ENCODE data around the gene ZNF648.
"Not testable (repeated sequence)": the region's sequence is repeated elsewhere in the genome, so short reads cannot be mapped to it uniquely, and the experiment has no call there.

ZNF648 gene

GRCh38 chr1:182066934-182067333, 5.4 kb upstream of the ZNF648 start:
- DNase-seq, result no peak

- no peak for DNase-seq
Observed at GRCh38 chr1:182065126-182065845, 3.8 kb upstream of the ZNF648 start.

GRCh38 chr1:182064611-182065010, 3.1 kb upstream of the ZNF648 start:
- DNase-seq, result no peak

GRCh38 chr1:182062223-182062622, 711 bp upstream of the ZNF648 start:
- DNase-seq, result no peak

- DNase-seq, result no peak
Observed at GRCh38 chr1:182060877-182061276, 635 bp downstream of the ZNF648 start.

DNA sequence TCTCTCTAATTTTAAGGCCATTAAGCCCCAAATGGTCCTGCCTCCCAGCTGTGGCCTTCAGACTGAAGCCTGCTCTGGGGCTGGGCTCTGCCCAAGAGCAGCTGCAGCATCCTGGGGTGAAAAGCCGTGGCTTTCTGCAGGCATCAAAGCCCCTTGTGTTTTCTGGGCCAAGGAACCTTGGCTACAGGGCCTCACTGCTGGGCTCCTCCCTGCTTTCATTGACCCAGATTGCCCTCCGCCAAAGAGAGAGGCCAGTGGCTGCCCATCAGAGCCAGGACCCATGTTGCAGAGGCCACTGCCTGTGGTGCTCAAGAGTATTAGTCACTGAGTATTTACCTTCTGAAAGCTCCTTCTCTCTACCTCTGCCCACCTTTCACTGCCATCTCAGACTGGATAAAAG, 1.6 kb downstream of the ZNF648 start:
- no peak for DNase-seq

- DNase-seq, result no peak
Observed at GRCh38 chr1:182056601-182057366, 4.7 kb downstream of the ZNF648 start.

DNA sequence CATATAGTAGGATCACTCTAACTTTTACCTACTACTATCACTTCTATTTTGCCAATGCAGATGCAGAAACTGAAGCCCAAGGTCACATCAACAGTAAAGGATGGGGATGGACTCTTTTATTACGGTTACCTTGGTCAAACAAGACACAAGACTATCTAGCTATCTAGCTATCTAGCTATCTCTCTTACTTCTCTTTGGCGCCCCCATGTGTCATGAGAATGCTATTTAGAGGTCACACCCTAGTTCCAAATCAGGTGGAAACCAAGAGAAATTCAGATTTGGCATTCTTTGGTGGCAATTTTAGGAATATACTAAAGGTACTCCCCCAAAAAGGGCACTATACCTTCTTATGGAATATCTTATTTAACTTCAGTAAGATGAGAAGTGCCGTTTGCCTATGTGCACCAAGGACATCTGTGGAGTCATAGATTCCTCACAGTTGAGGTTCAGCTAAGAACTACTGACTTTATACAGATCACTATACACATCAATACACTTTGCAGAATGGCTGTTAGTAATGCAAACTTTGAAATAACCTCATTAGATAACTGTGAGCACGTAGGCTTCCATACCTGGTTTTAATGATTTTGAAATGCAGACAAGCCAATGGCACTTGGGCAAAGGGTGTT, 6.7 kb downstream of the ZNF648 start:
- peak; percentile 10 to 60 for DNase-seq

GRCh38 chr1:182052355-182052754, 9.2 kb downstream of the ZNF648 start:
- no peak for DNase-seq

- DNase-seq, result no peak
Observed at GRCh38 chr1:182051938-182052337, 9.6 kb downstream of the ZNF648 start.

- DNase-seq, result no peak
Observed at GRCh38 chr1:182050481-182051448, 10.7 kb downstream of the ZNF648 start.

GRCh38 chr1:182048562-182048961, 12.9 kb downstream of the ZNF648 start:
- no peak for DNase-seq

GRCh38 chr1:182046763-182047162, 14.7 kb downstream of the ZNF648 start:
- no peak for DNase-seq

GRCh38 chr1:182045481-182045880, 16.0 kb downstream of the ZNF648 start:
- DNase-seq, result not testable (repeated sequence)

DNA sequence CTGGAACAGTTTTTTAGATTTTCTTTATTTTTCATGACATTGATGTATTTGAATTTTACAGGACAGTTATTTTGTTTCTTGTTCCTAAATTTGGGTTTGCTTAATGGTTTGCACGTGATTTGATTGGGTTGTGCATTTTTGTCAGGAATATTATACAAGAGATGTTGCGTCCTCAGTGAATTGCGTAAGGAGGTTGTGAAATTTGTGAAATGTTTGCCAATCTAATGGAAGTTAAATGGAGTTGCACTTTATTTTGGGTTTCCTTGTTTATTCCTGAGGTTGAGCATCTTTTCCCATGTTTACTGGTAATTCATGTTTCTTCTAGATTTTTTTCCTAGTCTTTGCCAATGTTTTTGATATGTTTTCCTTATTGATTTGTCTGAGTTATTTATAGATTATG, 19.9 kb downstream of the ZNF648 start:
- DNase-seq, result no peak

GRCh38 chr1:182038220-182038619, 23.3 kb downstream of the ZNF648 start:
- no peak for DNase-seq

- no peak for DNase-seq
Observed at GRCh38 chr1:182035097-182035770, 26.3 kb downstream of the ZNF648 start.

- DNase-seq, result no peak
Observed at GRCh38 chr1:182032251-182032650, 29.3 kb downstream of the ZNF648 start.

GRCh38 chr1:182029379-182030331, 31.9 kb downstream of the ZNF648 start:
- peak; percentile 98 for DNase-seq

DNA sequence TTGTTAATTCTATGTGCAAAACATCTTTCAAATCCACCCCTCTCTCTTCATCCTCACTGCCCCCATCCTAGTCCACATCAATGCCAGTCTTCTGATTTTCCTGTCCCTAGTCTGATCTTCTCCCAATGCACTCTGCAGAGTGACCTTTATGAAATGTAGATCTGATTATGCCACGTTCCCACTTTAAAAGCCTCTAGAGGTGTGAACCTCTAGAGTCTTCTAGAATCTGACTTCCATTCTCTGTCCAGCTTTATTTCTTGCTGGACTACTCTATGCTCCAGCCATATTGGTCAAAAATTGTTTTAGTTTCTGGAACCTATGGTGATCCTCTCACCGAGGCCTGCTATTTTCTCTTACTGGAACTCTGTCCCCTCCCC, 32.5 kb downstream of the ZNF648 start:
- no peak for DNase-seq

- DNase-seq, result no peak
Observed at GRCh38 chr1:182015360-182015759, 46.2 kb downstream of the ZNF648 start.
